K562 (cell line): ENCODE measurements around the gene TREH. TPM values are rescaled to one million over a fixed set of nuclear protein-coding genes. Genes with fewer than 3 reads are reported as not detected.

Experiments
- ATAC-seq: fragments of 200-7000 bp; cut with Tn5 transposase; 3 replicates; pipeline ENCODE4 v1.9.1; 2020; ENCODE audit warnings: moderate library complexity
- BruUV-seq: library from RNA; stranded (reverse); fragments of 400-500 nt; replicated peaks from 2 replicates; lab custom pipeline; 2021; lab: Mats Ljungman, UMichigan
- CTCF ChIA-PET: fragments of 300-600 bp; formaldehyde crosslinking; extraction: SDS; loops from one replicate; lab custom pipeline; 2021; ENCODE audit warnings: low intra/inter-chr PET ratio; lab: Yijun Ruan, JAX
- POLR2A ChIA-PET: fragments of 300-600, 350-650 bp; sonication (Branson Sonifier 250); formaldehyde crosslinking; extraction: SDS; loops from one replicate; lab custom pipeline; 2021; ENCODE audit warnings: antibody characterized with exemption, inconsistent platforms; lab: Yijun Ruan, JAX
- DNase-seq, 4 experiments: peaks; one replicate each; pipeline versions ENCODE4 v3.0.0 to v3.0.0-alpha.2; 2011 to 2018; ENCODE audit warnings: low spot score in 3 of 4, mixed read lengths in 3 of 4; ENCODE audit errors: extremely low read depth in 1 of 4
- FAIRE-seq: peaks from 2 replicates; lab custom pipeline; 2011; peaks lifted over from hg19 to GRCh38; lab: Jason Lieb, UNC
- H2AFZ ChIP-seq: 2 replicates; pipeline ENCODE4 v1.6.0; 2011; ENCODE audit warnings: low read depth, low read length, control low read depth, inconsistent platforms
- H3K27ac ChIP-seq: fragments of 200-600 bp; 3 replicates; pipeline ENCODE4 v1.8.0; 2011; ENCODE audit warnings: low read depth, mild to moderate bottlenecking, control low read depth, inconsistent platforms, low read length, moderate library complexity, mixed read lengths; ENCODE audit errors: extremely low read depth
- H3K27me3 ChIP-seq, 2 experiments: fragments of 300-600 bp in 1 of 2; 2 replicates in 1 of 2; 3 replicates in 1 of 2; pipeline versions ENCODE4 v1.6.0 to v1.8.0; 2011; ENCODE audit warnings: inconsistent platforms in 2 of 2, low read length in 2 of 2, mild to moderate bottlenecking in 1 of 2, mixed read lengths in 1 of 2, moderate library complexity in 1 of 2; ENCODE audit not compliant: control insufficient read depth in 2 of 2, insufficient read depth in 2 of 2
- H3K36me3 ChIP-seq: fragments of 300-600 bp; 3 replicates; pipeline ENCODE4 v1.8.0; 2011; ENCODE audit warnings: mild to moderate bottlenecking, low read length, inconsistent platforms; ENCODE audit not compliant: control insufficient read depth, insufficient read depth
- H3K4me1 ChIP-seq, 2 experiments: fragments of 200-600 bp in 1 of 2; replicated peaks in 1 of 2; 2 replicates in 1 of 2; 3 replicates in 1 of 2; pipeline versions ENCODE4 v1.5.1 to v1.8.0; 2011; ENCODE audit warnings: inconsistent platforms in 2 of 2, low read length in 2 of 2, mild to moderate bottlenecking in 1 of 2, mixed read lengths in 1 of 2, moderate library complexity in 1 of 2; ENCODE audit not compliant: control insufficient read depth in 2 of 2, insufficient read depth in 2 of 2
- H3K4me2 ChIP-seq: 2 replicates; pipeline ENCODE4 v1.6.1; 2011; ENCODE audit warnings: low read length, control low read depth, inconsistent platforms, mixed read lengths; ENCODE audit not compliant: insufficient read depth
- H3K4me3 ChIP-seq: fragments of 200-600 bp; sonication (generic), shearing (Covaris generic); 2 replicates; pipeline ENCODE4 v1.5.1; 2016; ENCODE audit warnings: control low read depth, inconsistent platforms
- H3K79me2 ChIP-seq: fragments of 200-600 bp; 3 replicates; pipeline ENCODE4 v1.8.0; 2011; ENCODE audit warnings: low read length, inconsistent platforms; ENCODE audit not compliant: control insufficient read depth, insufficient read depth
- H3K9ac ChIP-seq, 2 experiments: 2 replicates each; pipeline versions ENCODE4 v1.6.0 to v1.6.1; 2011; ENCODE audit warnings: low read depth in 2 of 2, low read length in 2 of 2, control low read depth in 1 of 2, inconsistent platforms in 1 of 2, mild to moderate bottlenecking in 1 of 2, mixed read lengths in 1 of 2; ENCODE audit not compliant: insufficient read depth in 1 of 2
- H3K9me1 ChIP-seq: one replicate; pipeline ENCODE4 v1.6.0; 2011; ENCODE audit warnings: inconsistent platforms, mild to moderate bottlenecking, low read length, moderate library complexity; ENCODE audit not compliant: control insufficient read depth, insufficient read depth
- H3K9me3 ChIP-seq: replicated peaks from 2 replicates; pipeline ENCODE4 v1.5.1; 2011; ENCODE audit warnings: low read depth, low read length, inconsistent platforms; ENCODE audit not compliant: control insufficient read depth, insufficient read depth
- H4K20me1 ChIP-seq: replicated peaks from 2 replicates; pipeline ENCODE4 v1.6.1; 2011; ENCODE audit warnings: low read length, inconsistent platforms, mixed read lengths; ENCODE audit not compliant: control insufficient read depth, insufficient read depth
- RAD21 ChIP-seq, 2 experiments: fragments of 250-450 bp in 1 of 2; fragments of 450-650 bp in 1 of 2; sonication (Bioruptor Pico) in 1 of 2; formaldehyde crosslinking in 1 of 2; IDR thresholded peaks in 1 of 2; conservative IDR thresholded peaks in 1 of 2; 2 replicates each; pipeline versions ENCODE4 v1.4.0 to v1.8.0; 2020 to 2022; ENCODE audit warnings: mild to moderate bottlenecking in 2 of 2, moderate library complexity in 1 of 2
- TRIM28 ChIP-seq: fragments of 450-650 bp; IDR thresholded peaks from 2 replicates; pipeline ENCODE4 v1.6.1; 2017
- XRCC4 ChIP-seq: IDR thresholded peaks from one replicate; pipeline ENCODE4 v1.6.1; 2011; ENCODE audit not compliant: insufficient read depth, insufficient read length; ENCODE audit errors: extremely low read depth
- ZNF197 ChIP-seq: fragments of 200-800 bp; sonication (Bioruptor generic); IDR thresholded peaks from 2 replicates; pipeline ENCODE4 v1.6.1; 2016; ENCODE audit warnings: low read depth, missing genetic modification characterization, missing compliant biosample characterization
- WGBS: fragments of 100-300 bp; shearing (Covaris generic); methylation state at CpG from one replicate; pipeline ENCODE4 v1.1.6; 2016; ENCODE audit warnings: low coverage, mixed read lengths; ENCODE audit not compliant: insufficient coverage; ENCODE audit errors: missing lambda C conversion rate; 5-methylcytosine and 5-hydroxymethylcytosine counted together
- in situ Hi-C: fragments of 300-500 bp; cut with MboI; formaldehyde crosslinking; loops from 4 replicates; pipeline ENCODE4 v1.15.0; 2018; ENCODE audit warnings: inconsistent platforms, mixed read lengths
- intact Hi-C: fragments of 100-400 bp; cut with micrococcal nuclease; formaldehyde crosslinking; loops from 2 replicates; pipeline ENCODE4 v1.14.2; 2022
- polyA plus RNA-seq, 8 experiments: library from polyadenylated mRNA; depleted of rRNA in 4 of 8; stranded (reverse) in 5 of 8; unstranded in 3 of 8; fragments of >200 nt; fragmentation: Nextera tagmentation in 2 of 8; fragmentation: Illumina TruSeq in 1 of 8; extraction: Ambion mirVana in 2 of 8; extraction: Trizol in 1 of 8; gene quantifications; 2 replicates each; pipeline versions ENCODE4 v1.2.1 to v1.2.3, GENCODE V29; 2011 to 2014; ENCODE audit warnings: inconsistent platforms in 1 of 8, missing spikeins in 1 of 8
- total RNA-seq, 7 experiments: library from RNA; depleted of rRNA in 6 of 7; stranded (reverse); fragments of >200 nt in 6 of 7; fragmentation: Illumina TruSeq in 2 of 7; extraction: Trizol in 2 of 7; gene quantifications; 2 replicates each; pipeline versions ENCODE4 v1.2.1 to v1.2.3, GENCODE V29; 2011 to 2021; ENCODE audit warnings: low replicate concordance in 1 of 7
- TF ChIP-seq, protein P1 (sequence below): IDR thresholded peaks from 3 replicates; pipeline ENCODE4 v1.6.1; 2011; ENCODE audit warnings: borderline replicate concordance, mild to moderate bottlenecking; ENCODE audit not compliant: insufficient read length, insufficient read depth
- TF ChIP-seq, protein P2 (sequence below), 2 experiments: IDR thresholded peaks in 1 of 2; conservative IDR thresholded peaks in 1 of 2; 2 replicates each; pipeline ENCODE4 v1.6.1; 2016; ENCODE audit warnings: low read depth in 2 of 2, mild to moderate bottlenecking in 1 of 2, missing compliant biosample characterization in 1 of 2, missing genetic modification characterization in 1 of 2, moderate library complexity in 1 of 2
- TF ChIP-seq, protein P3 (sequence below): fragments of 450-650 bp; IDR thresholded peaks from 2 replicates; pipeline ENCODE4 v1.6.1; 2018; ENCODE audit warnings: mild to moderate bottlenecking, low read depth; ENCODE audit not compliant: partially characterized antibody
- TF ChIP-seq, protein P4 (sequence below): sonication (generic); formaldehyde crosslinking; IDR thresholded peaks from 2 replicates; pipeline ENCODE4 v1.8.0; 2022; ENCODE audit warnings: mild to moderate bottlenecking, missing genetic modification reagents

Gene TREH
- total and polyA plus RNA-seq, 9 of the 15 experiments (the other 6 are each of a cell fraction or from before 2014, with no cell fraction given) = 0.09 to 0.20 (median 0.11) TPM; not detected in 6

DNA sequence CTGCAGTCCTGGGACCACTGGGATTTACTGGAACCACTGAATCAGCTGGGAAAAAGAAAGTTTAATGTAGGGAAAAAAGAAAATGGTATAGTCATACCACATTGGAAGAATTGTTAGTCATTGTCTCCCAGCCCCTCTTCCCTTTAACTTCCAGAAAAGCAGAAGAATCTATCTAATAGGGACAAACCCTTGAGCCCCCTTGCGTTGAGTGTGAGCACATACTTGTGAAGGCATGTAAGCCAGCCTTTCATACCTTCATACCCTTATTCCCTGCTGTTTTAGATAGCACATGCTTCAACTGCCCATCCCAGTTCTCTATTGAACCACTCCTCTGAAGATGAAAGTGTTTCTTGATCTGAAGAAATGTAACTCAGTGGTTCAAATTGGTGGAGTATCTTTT lies 6.6 kb downstream of the TREH start (continued):
- TF ChIP-seq, protein P1, sequence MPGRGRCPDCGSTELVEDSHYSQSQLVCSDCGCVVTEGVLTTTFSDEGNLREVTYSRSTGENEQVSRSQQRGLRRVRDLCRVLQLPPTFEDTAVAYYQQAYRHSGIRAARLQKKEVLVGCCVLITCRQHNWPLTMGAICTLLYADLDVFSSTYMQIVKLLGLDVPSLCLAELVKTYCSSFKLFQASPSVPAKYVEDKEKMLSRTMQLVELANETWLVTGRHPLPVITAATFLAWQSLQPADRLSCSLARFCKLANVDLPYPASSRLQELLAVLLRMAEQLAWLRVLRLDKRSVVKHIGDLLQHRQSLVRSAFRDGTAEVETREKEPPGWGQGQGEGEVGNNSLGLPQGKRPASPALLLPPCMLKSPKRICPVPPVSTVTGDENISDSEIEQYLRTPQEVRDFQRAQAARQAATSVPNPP = no peak
- TF ChIP-seq RAD21 (CRISPR knock-in tag; conservative IDR thresholded peaks at IDR 0.05 in 1 of 2, IDR thresholded peaks at IDR 0.05 in 1 of 2) = peak in 1 of 2 experiments; percentile 43; a peak in 2 of 4 replicates
- TF ChIP-seq, protein P2, sequence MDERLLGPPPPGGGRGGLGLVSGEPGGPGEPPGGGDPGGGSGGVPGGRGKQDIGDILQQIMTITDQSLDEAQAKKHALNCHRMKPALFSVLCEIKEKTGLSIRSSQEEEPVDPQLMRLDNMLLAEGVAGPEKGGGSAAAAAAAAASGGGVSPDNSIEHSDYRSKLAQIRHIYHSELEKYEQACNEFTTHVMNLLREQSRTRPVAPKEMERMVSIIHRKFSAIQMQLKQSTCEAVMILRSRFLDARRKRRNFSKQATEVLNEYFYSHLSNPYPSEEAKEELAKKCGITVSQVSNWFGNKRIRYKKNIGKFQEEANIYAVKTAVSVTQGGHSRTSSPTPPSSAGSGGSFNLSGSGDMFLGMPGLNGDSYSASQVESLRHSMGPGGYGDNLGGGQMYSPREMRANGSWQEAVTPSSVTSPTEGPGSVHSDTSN (CRISPR knock-in tag; IDR thresholded peaks at IDR 0.05; ENCODE audit: low read depth) = no peak
- TF ChIP-seq, protein P2 (tag; conservative IDR thresholded peaks at IDR 0.05; ENCODE audit: low read depth) = no peak
- no peak for TF ChIP-seq ZNF197 (CRISPR knock-in tag)

DNA sequence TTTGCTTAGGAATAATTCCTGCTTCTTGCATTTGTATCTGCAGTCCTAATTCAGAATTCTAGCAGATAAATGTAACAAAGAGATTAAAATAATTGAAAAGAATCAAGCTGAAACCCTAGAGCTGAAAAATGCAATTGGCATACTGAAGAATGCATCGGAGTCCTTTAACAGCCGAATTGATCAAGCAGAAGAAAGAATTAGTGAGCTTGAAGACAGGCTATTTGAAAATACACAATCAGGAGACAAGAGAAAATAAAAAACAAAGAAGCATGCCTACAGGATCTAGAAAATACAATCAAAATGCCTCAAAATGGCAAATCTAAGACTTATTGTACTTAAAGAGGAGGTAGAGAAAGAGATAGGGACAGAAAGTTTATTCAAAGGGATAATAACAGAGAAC lies 8.2 kb downstream of the TREH start:
- Histone ChIP-seq H3K4me2 (no peak overlapping the region), H3K9me3 (no peaks in the 10 kb centered on the region; the same call in 1 of the 2 replicates), H3K9me1 (no peaks in the 10 kb centered on the region), H3K79me2 (no peaks in the 10 kb centered on the region), H3K4me3 (no peak overlapping the region), H3K27ac (no peak overlapping the region), H3K9ac (no peak overlapping the region), H2AFZ (no peak overlapping the region), H3K4me1 (peaks cover 0 to 2% of the 10 kb centered on the region in 2 experiments; a peak in 1 of 5 replicates), H3K36me3 (no peaks in the 10 kb centered on the region), H4K20me1 (no peaks in the 10 kb centered on the region), H3K27me3 (peaks cover 0 to 4% of the 10 kb centered on the region in 2 experiments; a peak in 1 of 5 replicates)
- CTCF ChIA-PET = no interaction called here
- ATAC-seq (no peak), FAIRE-seq (no peak), DNase-seq (no peak)
- intact Hi-C loops = no loop called here
- WGBS = 36% methylated on average over 2 of the region's 2 CpGs
- POLR2A ChIA-PET = no interaction called here
- no TSS peak for BruUV-seq
- in situ Hi-C loops = no loop called here
- TF ChIP-seq XRCC4 (no peak), TRIM28 (peak; percentile 64; the same call in 1 of the 2 replicates)
- TF ChIP-seq, protein P3, sequence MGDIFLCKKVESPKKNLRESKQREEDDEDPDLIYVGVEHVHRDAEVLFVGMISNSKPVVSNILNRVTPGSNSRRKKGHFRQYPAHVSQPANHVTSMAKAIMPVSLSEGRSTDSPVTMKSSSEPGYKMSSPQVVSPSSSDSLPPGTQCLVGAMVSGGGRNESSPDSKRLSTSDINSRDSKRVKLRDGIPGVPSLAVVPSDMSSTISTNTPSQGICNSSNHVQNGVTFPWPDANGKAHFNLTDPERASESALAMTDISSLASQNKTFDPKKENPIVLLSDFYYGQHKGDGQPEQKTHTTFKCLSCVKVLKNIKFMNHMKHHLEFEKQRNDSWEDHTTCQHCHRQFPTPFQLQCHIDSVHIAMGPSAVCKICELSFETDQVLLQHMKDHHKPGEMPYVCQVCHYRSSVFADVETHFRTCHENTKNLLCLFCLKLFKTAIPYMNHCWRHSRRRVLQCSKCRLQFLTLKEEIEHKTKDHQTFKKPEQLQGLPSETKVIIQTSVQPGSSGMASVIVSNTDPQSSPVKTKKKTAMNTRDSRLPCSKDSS = peak; percentile 77
- TF ChIP-seq, protein P4, sequence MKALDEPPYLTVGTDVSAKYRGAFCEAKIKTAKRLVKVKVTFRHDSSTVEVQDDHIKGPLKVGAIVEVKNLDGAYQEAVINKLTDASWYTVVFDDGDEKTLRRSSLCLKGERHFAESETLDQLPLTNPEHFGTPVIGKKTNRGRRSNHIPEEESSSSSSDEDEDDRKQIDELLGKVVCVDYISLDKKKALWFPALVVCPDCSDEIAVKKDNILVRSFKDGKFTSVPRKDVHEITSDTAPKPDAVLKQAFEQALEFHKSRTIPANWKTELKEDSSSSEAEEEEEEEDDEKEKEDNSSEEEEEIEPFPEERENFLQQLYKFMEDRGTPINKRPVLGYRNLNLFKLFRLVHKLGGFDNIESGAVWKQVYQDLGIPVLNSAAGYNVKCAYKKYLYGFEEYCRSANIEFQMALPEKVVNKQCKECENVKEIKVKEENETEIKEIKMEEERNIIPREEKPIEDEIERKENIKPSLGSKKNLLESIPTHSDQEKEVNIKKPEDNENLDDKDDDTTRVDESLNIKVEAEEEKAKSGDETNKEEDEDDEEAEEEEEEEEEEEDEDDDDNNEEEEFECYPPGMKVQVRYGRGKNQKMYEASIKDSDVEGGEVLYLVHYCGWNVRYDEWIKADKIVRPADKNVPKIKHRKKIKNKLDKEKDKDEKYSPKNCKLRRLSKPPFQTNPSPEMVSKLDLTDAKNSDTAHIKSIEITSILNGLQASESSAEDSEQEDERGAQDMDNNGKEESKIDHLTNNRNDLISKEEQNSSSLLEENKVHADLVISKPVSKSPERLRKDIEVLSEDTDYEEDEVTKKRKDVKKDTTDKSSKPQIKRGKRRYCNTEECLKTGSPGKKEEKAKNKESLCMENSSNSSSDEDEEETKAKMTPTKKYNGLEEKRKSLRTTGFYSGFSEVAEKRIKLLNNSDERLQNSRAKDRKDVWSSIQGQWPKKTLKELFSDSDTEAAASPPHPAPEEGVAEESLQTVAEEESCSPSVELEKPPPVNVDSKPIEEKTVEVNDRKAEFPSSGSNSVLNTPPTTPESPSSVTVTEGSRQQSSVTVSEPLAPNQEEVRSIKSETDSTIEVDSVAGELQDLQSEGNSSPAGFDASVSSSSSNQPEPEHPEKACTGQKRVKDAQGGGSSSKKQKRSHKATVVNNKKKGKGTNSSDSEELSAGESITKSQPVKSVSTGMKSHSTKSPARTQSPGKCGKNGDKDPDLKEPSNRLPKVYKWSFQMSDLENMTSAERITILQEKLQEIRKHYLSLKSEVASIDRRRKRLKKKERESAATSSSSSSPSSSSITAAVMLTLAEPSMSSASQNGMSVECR (CRISPR knock-in tag) = no peak
